Measurements from ENCODE around the gene PLEKHA3.

Gene PLEKHA3

GRCh38 chr2:178478439-178479274, 1.6 kb upstream of the PLEKHA3 start, which contains the start of gene FKBP7:
FKBP7 (minus strand) TSS chr2:178478600; CDS start chr2:178478499, 101 bp downstream.
- peak; percentile 83 for TF ChIP-seq CTCF (IDR thresholded peaks at IDR 0.05; ENCODE audit: insufficient read depth, low read depth, low read length, missing control alignments)
- peak; percentile 85 for DNase-seq (ENCODE audit: low read depth)
- peak within 1 kb of the TSS; percentile 88 for H3K4me3 ChIP-seq (ENCODE audit: low read depth, low read length)

- no peak for TF ChIP-seq CTCF (IDR thresholded peaks at IDR 0.05; ENCODE audit: insufficient read depth, low read depth, low read length, missing control alignments)
- DNase-seq (ENCODE audit: low read depth) = no peak
- H3K4me3 ChIP-seq (ENCODE audit: low read depth, low read length) = peak overlapping the region; percentile 88
Measured at GRCh38 chr2:178479275-178479616, 1.0 kb upstream of the PLEKHA3 start.

GRCh38 chr2:178479758-178480226, 465 bp upstream of the PLEKHA3 start:
- no peak for DNase-seq (ENCODE audit: low read depth)
- H3K4me3 ChIP-seq (ENCODE audit: low read depth, low read length) = peak overlapping the region; percentile 59
- no peak for TF ChIP-seq CTCF (IDR thresholded peaks at IDR 0.05; ENCODE audit: insufficient read depth, low read depth, low read length, missing control alignments)

- no peak for TF ChIP-seq CTCF (IDR thresholded peaks at IDR 0.05; ENCODE audit: insufficient read depth, low read depth, low read length, missing control alignments)
- DNase-seq (ENCODE audit: low read depth) = peak; percentile 78
- no peak overlapping the region for H3K4me3 ChIP-seq (ENCODE audit: low read depth, low read length)
Measured at GRCh38 chr2:178482437-178482836, 2.2 kb downstream of the PLEKHA3 start.

GRCh38 chr2:178484245-178485041, 4.2 kb downstream of the PLEKHA3 start:
- TF ChIP-seq CTCF (IDR thresholded peaks at IDR 0.05; ENCODE audit: insufficient read depth, low read depth, low read length, missing control alignments) = no peak
- no peak overlapping the region for H3K4me3 ChIP-seq (ENCODE audit: low read depth, low read length)
- DNase-seq (ENCODE audit: low read depth) = no peak

GRCh38 chr2:178485356-178485755, 5.1 kb downstream of the PLEKHA3 start:
- DNase-seq (ENCODE audit: low read depth) = no peak
- no peak overlapping the region for H3K4me3 ChIP-seq (ENCODE audit: low read depth, low read length)
- no peak for TF ChIP-seq CTCF (IDR thresholded peaks at IDR 0.05; ENCODE audit: insufficient read depth, low read depth, low read length, missing control alignments)

Data from GM12865 (cell line).